K562 (cell line): Measurements from ENCODE around the gene TXNRD2. TPM values are rescaled to one million over a fixed set of nuclear protein-coding genes. Genes with fewer than 3 reads are reported as not detected.

ENCODE experiments used
- CBX8 ChIP-seq: fragments of 200-600 bp; sonication (generic); IDR thresholded peaks from 2 replicates; pipeline ENCODE4 v1.6.1; 2012; ENCODE audit warnings: borderline replicate concordance, mixed run types, low read depth, mild to moderate bottlenecking, moderate library complexity, mixed read lengths, low read length, control low read depth, inconsistent platforms; ENCODE audit not compliant: poor library complexity, severe bottlenecking; ENCODE audit errors: extremely low read depth
- JUND ChIP-seq, 2 experiments: IDR thresholded peaks; 2 replicates in 1 of 2; 3 replicates in 1 of 2; pipeline ENCODE4 v1.6.1; 2011; ENCODE audit warnings: borderline replicate concordance in 2 of 2, low read depth in 2 of 2, low read length in 2 of 2, improper control_type of control experiment in 1 of 2, missing biosample characterization in 1 of 2, missing genetic modification characterization in 1 of 2, missing genetic modification reagents in 1 of 2
- MGA ChIP-seq: fragments of 450-650 bp; IDR thresholded peaks from 2 replicates; pipeline ENCODE4 v1.6.1; 2016; ENCODE audit warnings: mild to moderate bottlenecking, moderate library complexity
- USF1 ChIP-seq: sonication (generic); formaldehyde crosslinking; IDR thresholded peaks from 2 replicates; pipeline ENCODE4 v1.9.0; 2022; ENCODE audit warnings: mild to moderate bottlenecking, missing genetic modification reagents
- ZNF507 ChIP-seq: conservative IDR thresholded peaks from 2 replicates; pipeline ENCODE4 v1.6.1; 2017; ENCODE audit warnings: missing genetic modification characterization, missing compliant biosample characterization
- polyA plus RNA-seq, 8 experiments: library from polyadenylated mRNA; depleted of rRNA in 4 of 8; stranded (reverse) in 5 of 8; unstranded in 3 of 8; fragments of >200 nt; fragmentation: Nextera tagmentation in 2 of 8; fragmentation: Illumina TruSeq in 1 of 8; extraction: Ambion mirVana in 2 of 8; extraction: Trizol in 1 of 8; gene quantifications; 2 replicates each; pipeline versions ENCODE4 v1.2.1 to v1.2.3, GENCODE V29; 2011 to 2014; ENCODE audit warnings: inconsistent platforms in 1 of 8, missing spikeins in 1 of 8
- total RNA-seq, 7 experiments: library from RNA; depleted of rRNA in 6 of 7; stranded (reverse); fragments of >200 nt in 6 of 7; fragmentation: Illumina TruSeq in 2 of 7; extraction: Trizol in 2 of 7; gene quantifications; 2 replicates each; pipeline versions ENCODE4 v1.2.1 to v1.2.3, GENCODE V29; 2011 to 2021; ENCODE audit warnings: low replicate concordance in 1 of 7
- TF ChIP-seq, protein P1 (sequence below): fragments of 450-650 bp; IDR thresholded peaks from 2 replicates; pipeline ENCODE4 v1.6.1; 2016; ENCODE audit warnings: borderline replicate concordance

The TXNRD2 gene
- total and polyA plus RNA-seq, 9 of the 15 experiments (the other 6 are each of a cell fraction or from before 2014, with no cell fraction given) = 3.3 to 80.2 (median 49.4) TPM

DNA sequence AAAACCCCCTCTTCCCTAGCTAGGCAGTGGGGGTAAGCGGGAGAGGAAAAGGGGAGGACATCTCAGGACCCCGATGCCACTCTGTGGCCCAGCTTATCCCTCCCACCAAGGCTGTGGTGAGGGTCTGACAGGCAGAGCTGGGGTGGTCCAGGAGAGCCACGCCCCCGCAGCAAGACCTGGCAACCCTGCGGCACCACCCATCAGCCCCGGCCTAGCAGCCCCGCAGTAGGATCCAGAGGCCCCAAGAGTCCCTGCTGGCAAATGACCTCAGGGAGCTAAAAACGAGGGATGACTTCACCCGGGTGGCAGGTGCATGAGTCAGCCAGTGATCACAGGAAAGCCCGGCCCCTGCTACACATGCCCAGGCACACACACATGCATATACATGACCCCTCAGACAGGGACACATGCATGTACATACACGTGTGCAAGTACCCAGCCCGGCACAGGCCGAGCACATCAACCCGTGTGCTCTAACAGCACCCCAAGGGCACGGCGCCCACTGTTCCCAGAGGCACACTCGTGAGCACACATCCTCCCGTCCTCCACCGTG, 42.7 kb upstream of the TXNRD2 start (continued):
- no peak for TF ChIP-seq MGA
- TF ChIP-seq ZNF507 (tag) = no peak
- no peak for TF ChIP-seq CBX8
- TF ChIP-seq, protein P1, sequence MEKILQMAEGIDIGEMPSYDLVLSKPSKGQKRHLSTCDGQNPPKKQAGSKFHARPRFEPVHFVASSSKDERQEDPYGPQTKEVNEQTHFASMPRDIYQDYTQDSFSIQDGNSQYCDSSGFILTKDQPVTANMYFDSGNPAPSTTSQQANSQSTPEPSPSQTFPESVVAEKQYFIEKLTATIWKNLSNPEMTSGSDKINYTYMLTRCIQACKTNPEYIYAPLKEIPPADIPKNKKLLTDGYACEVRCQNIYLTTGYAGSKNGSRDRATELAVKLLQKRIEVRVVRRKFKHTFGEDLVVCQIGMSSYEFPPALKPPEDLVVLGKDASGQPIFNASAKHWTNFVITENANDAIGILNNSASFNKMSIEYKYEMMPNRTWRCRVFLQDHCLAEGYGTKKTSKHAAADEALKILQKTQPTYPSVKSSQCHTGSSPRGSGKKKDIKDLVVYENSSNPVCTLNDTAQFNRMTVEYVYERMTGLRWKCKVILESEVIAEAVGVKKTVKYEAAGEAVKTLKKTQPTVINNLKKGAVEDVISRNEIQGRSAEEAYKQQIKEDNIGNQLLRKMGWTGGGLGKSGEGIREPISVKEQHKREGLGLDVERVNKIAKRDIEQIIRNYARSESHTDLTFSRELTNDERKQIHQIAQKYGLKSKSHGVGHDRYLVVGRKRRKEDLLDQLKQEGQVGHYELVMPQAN = no peak
- peak; percentile 97 for TF ChIP-seq JUND (IDR thresholded peaks at IDR 0.05; ENCODE audit: borderline replicate concordance, low read depth, low read length)
- TF ChIP-seq JUND (tag; IDR thresholded peaks at IDR 0.05; ENCODE audit: borderline replicate concordance, low read depth, low read length) = peak; percentile 93; the same call in 2 of the 3 replicates
- TF ChIP-seq USF1 (CRISPR knock-in tag) = no peak
